Measurements from ENCODE around the gene TNFRSF18. TPM values are rescaled to one million over a fixed set of nuclear protein-coding genes. Genes with fewer than 3 reads are reported as not detected.

Gene TNFRSF18
- total RNA-seq, 1 experiment from 2014 or later: 6.9 TPM

- no peaks in the 10 kb centered on the region for H3K36me3 ChIP-seq (ENCODE audit: low read depth)
- DNase-seq: peak; percentile 58 to 61
- no TSS peak for BruUV-seq (replicated peaks)
- peaks cover 35% of the 10 kb centered on the region for H3K79me2 ChIP-seq (ENCODE audit: low read depth)
- peak overlapping the region; percentile 75 for H3K27ac ChIP-seq
- no peaks in the 10 kb centered on the region for H3K9me2 ChIP-seq (ENCODE audit: insufficient read depth)
- ChIA-PET CTCF (interaction anchor here (0.6 to 0.9 kb wide), 4 partner anchors 72 to 121 kb away, joined by 3 to 10 read pairs (median 3); no protein-coding TSS in a partner anchor), POLR2A (ENCODE audit: unreplicated experiment) (interaction anchor here (0.5 to 0.8 kb wide), 3 partner anchors 28 to 182 kb away, joined by 4 to 9 read pairs (median 6); partner anchors contain the start of gene RNF223)
- intact Hi-C loops (cut with micrococcal nuclease; ENCODE audit: unreplicated experiment): loop anchor here (10.0 kb wide), 1 partner anchor 252 kb away; the partner anchor contains the start of gene PERM1
- peaks cover 56% of the 10 kb centered on the region for H3K4me1 ChIP-seq (replicated peaks; ENCODE audit: insufficient read depth)
- peaks cover 45% of the 10 kb centered on the region; the same call in 1 of the 2 replicates for H3F3A ChIP-seq (ENCODE audit: insufficient read depth, low read depth)
- no peaks in the 10 kb centered on the region for H3K27me3 ChIP-seq (ENCODE audit: insufficient read depth, low read depth)
- TF ChIP-seq CTCF (conservative IDR thresholded peaks at IDR 0.05) (no peak), EZH2 (IDR thresholded peaks at IDR 0.05; ENCODE audit: low read depth) (no peak)
- H3K4me3 ChIP-seq: peak overlapping the region; percentile 43
- H2AFZ ChIP-seq: no peak overlapping the region
- H3K4me2 ChIP-seq: peak overlapping the region; percentile 93
- 0 out of 2 replicates have a peak, but pooled peaks cover 4% of the 10 kb centered on the region for H4K20me1 ChIP-seq (ENCODE audit: insufficient read depth)
- no peaks in the 10 kb centered on the region for H3K9me3 ChIP-seq (ENCODE audit: insufficient read depth, low read depth)
These were observed 30.8 kb upstream of the TNFRSF18 start for GRCh38 chr1:1236945-1237873.

- peaks cover 46% of the 10 kb centered on the region; the same call in 1 of the 2 replicates for H3F3A ChIP-seq (ENCODE audit: insufficient read depth, low read depth)
- H3K9me2 ChIP-seq (ENCODE audit: insufficient read depth): no peaks in the 10 kb centered on the region
- POLR2A ChIA-PET (ENCODE audit: unreplicated experiment): no interaction called here
- peaks cover 56% of the 10 kb centered on the region for H3K4me1 ChIP-seq (replicated peaks; ENCODE audit: insufficient read depth)
- CTCF ChIA-PET: no interaction called here
- peaks cover 40% of the 10 kb centered on the region for H3K79me2 ChIP-seq (ENCODE audit: low read depth)
- BruUV-seq (replicated peaks): no TSS peak
- 0 out of 2 replicates have a peak, but pooled peaks cover 4% of the 10 kb centered on the region for H4K20me1 ChIP-seq (ENCODE audit: insufficient read depth)
- peak overlapping the region; percentile 75; the same call in 1 of the 2 replicates for H3K27ac ChIP-seq
- no peak for DNase-seq
- H3K4me3 ChIP-seq: no peak overlapping the region
- TF ChIP-seq CTCF (conservative IDR thresholded peaks at IDR 0.05) (no peak), EZH2 (IDR thresholded peaks at IDR 0.05; ENCODE audit: low read depth) (no peak)
- no peak overlapping the region for H2AFZ ChIP-seq
- H3K9me3 ChIP-seq (ENCODE audit: insufficient read depth, low read depth): no peaks in the 10 kb centered on the region
- H3K36me3 ChIP-seq (ENCODE audit: low read depth): no peaks in the 10 kb centered on the region
- peak overlapping the region; percentile 93 for H3K4me2 ChIP-seq
- intact Hi-C loops (cut with micrococcal nuclease; ENCODE audit: unreplicated experiment): loop anchor here (10.0 kb wide), 1 partner anchor 251 kb away; the partner anchor contains the start of gene PERM1
- H3K27me3 ChIP-seq (ENCODE audit: insufficient read depth, low read depth): no peaks in the 10 kb centered on the region
These were observed 29.9 kb upstream of the TNFRSF18 start for GRCh38 chr1:1236176-1236763.

GRCh38 chr1:1235016-1235744, 28.8 kb upstream of the TNFRSF18 start:
- H3K9me2 ChIP-seq (ENCODE audit: insufficient read depth): no peaks in the 10 kb centered on the region
- no TSS peak for BruUV-seq (replicated peaks)
- peaks cover 63% of the 10 kb centered on the region for H3K4me1 ChIP-seq (replicated peaks; ENCODE audit: insufficient read depth)
- H3K27me3 ChIP-seq (ENCODE audit: insufficient read depth, low read depth): no peaks in the 10 kb centered on the region
- TF ChIP-seq CTCF (conservative IDR thresholded peaks at IDR 0.05) (no peak), EZH2 (IDR thresholded peaks at IDR 0.05; ENCODE audit: low read depth) (no peak)
- no peak overlapping the region for H3K27ac ChIP-seq
- DNase-seq: no peak
- intact Hi-C loops (cut with micrococcal nuclease; ENCODE audit: unreplicated experiment): loop anchor here (10.0 kb wide), 1 partner anchor 250 kb away; the partner anchor contains the start of gene PERM1
- peaks cover 51% of the 10 kb centered on the region for H3K79me2 ChIP-seq (ENCODE audit: low read depth)
- no peaks in the 10 kb centered on the region for H3K9me3 ChIP-seq (ENCODE audit: insufficient read depth, low read depth)
- peaks cover 8% of the 10 kb centered on the region for H4K20me1 ChIP-seq (ENCODE audit: insufficient read depth)
- H3K4me3 ChIP-seq: no peak overlapping the region
- ChIA-PET POLR2A (ENCODE audit: unreplicated experiment) (interaction anchor here (0.6 kb wide), 1 partner anchor 423 kb away, joined by 6 read pairs; no protein-coding TSS in a partner anchor), CTCF (no interaction called here)
- H3F3A ChIP-seq (ENCODE audit: insufficient read depth, low read depth): peaks cover 50% of the 10 kb centered on the region; the same call in 1 of the 2 replicates
- no peak overlapping the region for H3K4me2 ChIP-seq
- H2AFZ ChIP-seq: no peak overlapping the region
- H3K36me3 ChIP-seq (ENCODE audit: low read depth): no peaks in the 10 kb centered on the region

Measured in PC-9 (cell line).